ENCODE results near the gene METTL23. TPM values are rescaled to one million over a fixed set of nuclear protein-coding genes. Genes with fewer than 3 reads are reported as not detected.

Gene METTL23
- total RNA-seq, 1 experiment from 2014 or later, result 43.4 TPM

DNA sequence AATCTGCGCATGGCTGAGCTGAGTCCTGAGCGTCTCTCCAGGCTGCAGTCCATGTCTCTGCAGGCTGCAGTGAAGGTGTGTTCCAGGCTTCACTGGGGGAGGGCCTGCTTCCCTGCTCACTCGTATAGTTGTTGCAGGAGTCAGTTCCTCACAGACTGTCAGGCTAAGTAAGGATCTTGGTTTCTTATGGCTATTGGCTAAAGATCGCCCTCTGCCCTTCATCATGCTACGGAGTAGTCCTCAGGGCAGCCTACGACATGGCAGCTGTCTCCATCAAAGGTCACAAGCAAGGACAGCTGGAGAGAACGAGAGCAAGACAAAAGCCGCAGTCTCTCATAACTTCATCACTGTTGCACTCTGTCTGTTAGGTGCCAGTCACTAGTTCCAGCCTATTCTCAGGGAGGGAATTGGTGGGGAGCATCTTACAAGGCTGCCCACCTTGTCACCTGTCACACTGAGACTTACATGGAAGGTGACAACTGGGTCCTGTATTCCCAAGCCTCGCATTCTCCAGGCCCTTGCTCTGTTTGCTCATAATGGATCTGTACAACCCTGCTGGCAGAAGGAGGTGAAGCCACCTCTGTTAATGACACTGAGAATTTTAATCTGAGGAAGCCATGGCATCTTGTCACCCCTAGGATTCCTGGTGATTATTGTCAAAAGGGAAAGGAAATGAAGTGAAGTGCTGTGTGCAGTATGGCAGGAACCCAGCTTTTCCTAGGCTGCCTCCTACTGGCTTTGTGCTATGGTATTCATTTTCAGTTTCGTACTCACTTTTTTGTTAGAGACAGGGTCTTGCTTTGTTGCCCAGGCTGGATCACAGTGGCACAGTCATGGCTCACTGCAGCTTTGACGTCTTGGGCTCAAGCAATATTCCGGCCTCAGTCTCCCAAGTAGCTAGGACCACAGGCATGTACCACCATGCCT, 54.7 kb downstream of the METTL23 start:
- H3K27me3 ChIP-seq (ENCODE audit: low read length), result no peaks in the 10 kb centered on the region
- H3K4me1 ChIP-seq (ENCODE audit: low read length), result no peaks in the 10 kb centered on the region
- H3K79me2 ChIP-seq (ENCODE audit: low read length), result no peaks in the 10 kb centered on the region
- no peak overlapping the region for H2AFZ ChIP-seq (ENCODE audit: low read length)
- DNase-seq, result no peak
- no peaks in the 10 kb centered on the region for H3K9me3 ChIP-seq (ENCODE audit: low read length)
- no peaks in the 10 kb centered on the region for H3K9me2 ChIP-seq (replicated peaks; ENCODE audit: insufficient read depth, low read length)
- no peak overlapping the region for H3K4me3 ChIP-seq (ENCODE audit: low read length)
- no peaks in the 10 kb centered on the region for H4K20me1 ChIP-seq (ENCODE audit: insufficient read depth, low read depth, low read length)
- peaks cover 9% of the 10 kb centered on the region; the same call in 1 of the 2 replicates for H3K36me3 ChIP-seq (ENCODE audit: insufficient read depth, low read length)
- no peak overlapping the region for H3K9ac ChIP-seq (ENCODE audit: low read length)
- H3K4me2 ChIP-seq (ENCODE audit: low read depth, low read length, poor library complexity, severe bottlenecking), result no peak overlapping the region
- H3K27ac ChIP-seq (ENCODE audit: low read length), result no peak overlapping the region

DNA sequence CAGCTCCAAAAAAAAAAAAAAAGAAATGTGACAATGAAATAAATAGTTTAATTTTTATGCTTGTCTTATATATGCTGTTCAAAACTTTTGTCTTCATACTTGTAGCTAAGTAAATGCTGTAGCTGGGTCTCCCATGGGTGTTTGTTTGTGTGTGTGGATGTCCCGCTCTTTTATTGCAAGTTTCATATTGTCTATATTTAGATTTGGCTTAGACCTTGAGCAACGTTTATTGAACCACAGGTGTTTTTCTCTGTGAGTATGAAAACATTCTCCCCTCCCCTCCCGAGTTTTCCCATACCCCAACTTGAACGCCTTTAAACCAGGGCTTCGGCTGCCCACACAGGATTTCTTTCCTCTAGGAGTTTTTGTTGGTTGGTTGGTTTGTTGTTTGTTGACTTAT, 56.5 kb downstream of the METTL23 start:
- Histone ChIP-seq H3K4me1 (ENCODE audit: low read length) (no peaks in the 10 kb centered on the region), H3K27ac (ENCODE audit: low read length) (no peak overlapping the region), H3K9me3 (ENCODE audit: low read length) (no peaks in the 10 kb centered on the region), H3K4me2 (ENCODE audit: low read depth, low read length, poor library complexity, severe bottlenecking) (no peak overlapping the region), H3K27me3 (ENCODE audit: low read length) (no peaks in the 10 kb centered on the region), H3K9ac (ENCODE audit: low read length) (no peak overlapping the region), H4K20me1 (ENCODE audit: insufficient read depth, low read depth, low read length) (no peaks in the 10 kb centered on the region), H3K36me3 (ENCODE audit: insufficient read depth, low read length) (peaks cover 5% of the 10 kb centered on the region; the same call in 1 of the 2 replicates), H3K4me3 (ENCODE audit: low read length) (no peak overlapping the region), H3K9me2 (replicated peaks; ENCODE audit: insufficient read depth, low read length) (no peaks in the 10 kb centered on the region), H3K79me2 (ENCODE audit: low read length) (no peaks in the 10 kb centered on the region), H2AFZ (ENCODE audit: low read length) (no peak overlapping the region)
- DNase-seq, result no peak

Small RNA genes lying within 50 kb of the gene (small RNA-seq; reads per million reads assigned to genes)
- gene AC005837.3 (not detected), gene RF02271 (not detected), gene RNU6-97P (not detected), gene RNY4P36 (0.47 reads per million, percentile 8 among the genes with 10 or more reads in this experiment)

Other genes with a start within 250 kb of the METTL23 start
- gene RHBDF2, start 225.4 kb upstream of the METTL23 start, total RNA-seq (2014; rRNA removed; shearing (Covaris generic); ENCODE audit: low replicate concordance), result 5.1 and 5.4 TPM in 2 replicates
- gene CYGB, start 189.1 kb upstream of the METTL23 start, total RNA-seq (2014; rRNA removed; shearing (Covaris generic); ENCODE audit: low replicate concordance), result 0.07 TPM in 1 of 2 replicates, not detected in the other
- gene PRCD, start 186.8 kb upstream of the METTL23 start, total RNA-seq (2014; rRNA removed; shearing (Covaris generic); ENCODE audit: low replicate concordance), result 0.37 and 0.69 TPM in 2 replicates
- gene ST6GALNAC2, start 141.0 kb upstream of the METTL23 start, total RNA-seq (2014; rRNA removed; shearing (Covaris generic); ENCODE audit: low replicate concordance), result not detected in 2 replicates
- gene ST6GALNAC1, start 83.1 kb upstream of the METTL23 start, total RNA-seq (2014; rRNA removed; shearing (Covaris generic); ENCODE audit: low replicate concordance), result not detected in 2 replicates
- gene MXRA7, start 15.9 kb upstream of the METTL23 start, total RNA-seq (2014; rRNA removed; shearing (Covaris generic); ENCODE audit: low replicate concordance), result 0.45 TPM in 1 of 2 replicates, not detected in the other
- 16.2 and 20.5 TPM in 2 replicates for gene JMJD6, start 233 bp upstream of the METTL23 start, total RNA-seq (2014; rRNA removed; shearing (Covaris generic); ENCODE audit: low replicate concordance)
- gene SRSF2, start 10.5 kb downstream of the METTL23 start, total RNA-seq (2014; rRNA removed; shearing (Covaris generic); ENCODE audit: low replicate concordance), result 328 and 459 TPM in 2 replicates
- gene MFSD11, start 11.3 kb downstream of the METTL23 start, total RNA-seq (2014; rRNA removed; shearing (Covaris generic); ENCODE audit: low replicate concordance), result 19.1 and 34.3 TPM in 2 replicates
- not detected in 2 replicates for gene MGAT5B, start 141.6 kb downstream of the METTL23 start, total RNA-seq (2014; rRNA removed; shearing (Covaris generic); ENCODE audit: low replicate concordance)

Measured in Karpas-422 (cell line).